ENCODE measurements around the gene EXOC2. TPM values are rescaled to one million over a fixed set of nuclear protein-coding genes. Genes with fewer than 3 reads are reported as not detected.

Gene EXOC2
- total RNA-seq, 1 donor from 2014 or later, result 40.8 TPM

- intact Hi-C loops (cut with micrococcal nuclease), result no loop called here
Observed at GRCh38 chr6:451847-452246, 241.1 kb downstream of the EXOC2 start.

DNA sequence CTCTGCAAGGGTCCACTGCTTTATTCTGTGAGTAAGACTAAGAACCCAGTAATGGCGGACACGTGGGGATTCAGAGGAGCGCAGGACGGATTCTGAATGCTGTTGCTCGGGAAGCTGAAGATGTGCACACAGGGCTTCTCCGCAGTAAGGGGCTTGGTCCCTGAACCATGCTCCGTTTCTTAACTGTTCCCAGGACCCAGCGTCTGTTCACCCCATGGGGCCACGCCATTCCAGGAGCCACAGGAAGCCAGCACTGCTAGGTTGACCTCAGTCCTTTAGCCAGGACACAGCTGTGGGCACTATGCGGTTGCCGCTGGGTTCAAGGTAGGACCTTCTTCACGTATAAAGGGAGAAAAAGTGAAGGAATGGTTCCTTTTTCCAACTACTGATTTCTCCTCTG, 241.6 kb downstream of the EXOC2 start:
- intact Hi-C loops (cut with micrococcal nuclease), result no loop called here

DNA sequence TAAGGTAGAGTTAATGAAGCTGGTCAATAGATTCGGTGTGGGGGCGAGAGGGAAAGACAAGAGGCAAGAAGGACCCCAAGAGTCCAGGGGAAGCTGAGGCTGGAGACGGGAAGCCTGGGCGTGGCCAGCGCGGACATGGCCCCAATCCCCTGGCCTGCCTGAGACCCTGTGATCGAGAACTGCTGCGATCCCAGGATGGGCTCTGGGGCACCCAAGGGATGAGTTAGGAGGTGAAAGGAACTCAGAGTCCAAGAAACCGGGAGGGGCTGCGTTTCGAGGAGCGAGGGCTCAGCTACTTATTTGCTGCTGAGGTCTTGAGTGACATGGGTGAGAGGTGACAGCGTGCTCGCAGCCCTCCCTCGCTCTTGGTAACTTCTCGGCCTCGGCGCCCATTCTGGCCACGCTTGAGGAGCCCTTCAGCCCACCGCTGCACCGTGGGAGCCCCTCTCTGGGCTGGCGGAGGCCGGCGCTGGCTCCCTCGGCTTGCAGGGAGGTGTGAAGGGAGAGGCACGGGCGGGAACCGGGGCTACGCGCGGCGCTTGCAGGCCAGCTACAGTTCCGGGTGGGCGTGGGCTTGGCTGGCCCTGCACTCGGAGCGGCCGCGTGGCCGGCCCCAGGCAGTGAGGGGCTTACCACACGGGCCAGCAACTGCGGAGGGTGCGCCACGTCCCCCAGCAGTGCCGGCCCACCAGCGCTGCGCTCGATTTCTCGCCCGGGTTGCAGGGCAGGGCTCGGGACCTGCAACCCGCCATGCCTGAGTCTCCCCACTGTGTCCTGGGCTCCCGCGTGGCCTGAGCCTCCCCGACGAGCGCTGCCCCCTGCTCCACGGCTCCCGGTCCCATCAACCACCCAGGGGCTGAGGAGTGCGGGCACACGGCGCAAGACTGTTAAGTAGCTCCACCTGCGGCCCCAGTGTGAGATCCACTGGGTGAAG, 243.2 kb downstream of the EXOC2 start:
- intact Hi-C loops (cut with micrococcal nuclease), result loop anchor here (5.0 kb wide), 1 partner anchor 212 kb away; no protein-coding TSS in a partner anchor

- intact Hi-C loops (cut with micrococcal nuclease), result loop anchor here (5.0 kb wide), 1 partner anchor 212 kb away; no protein-coding TSS in a partner anchor
Observed at GRCh38 chr6:449057-449430, 243.9 kb downstream of the EXOC2 start.

GRCh38 chr6:448296-449056, 244.5 kb downstream of the EXOC2 start:
- intact Hi-C loops (cut with micrococcal nuclease), result loop anchor here (5.0 kb wide), 1 partner anchor 211 kb away; no protein-coding TSS in a partner anchor

DNA sequence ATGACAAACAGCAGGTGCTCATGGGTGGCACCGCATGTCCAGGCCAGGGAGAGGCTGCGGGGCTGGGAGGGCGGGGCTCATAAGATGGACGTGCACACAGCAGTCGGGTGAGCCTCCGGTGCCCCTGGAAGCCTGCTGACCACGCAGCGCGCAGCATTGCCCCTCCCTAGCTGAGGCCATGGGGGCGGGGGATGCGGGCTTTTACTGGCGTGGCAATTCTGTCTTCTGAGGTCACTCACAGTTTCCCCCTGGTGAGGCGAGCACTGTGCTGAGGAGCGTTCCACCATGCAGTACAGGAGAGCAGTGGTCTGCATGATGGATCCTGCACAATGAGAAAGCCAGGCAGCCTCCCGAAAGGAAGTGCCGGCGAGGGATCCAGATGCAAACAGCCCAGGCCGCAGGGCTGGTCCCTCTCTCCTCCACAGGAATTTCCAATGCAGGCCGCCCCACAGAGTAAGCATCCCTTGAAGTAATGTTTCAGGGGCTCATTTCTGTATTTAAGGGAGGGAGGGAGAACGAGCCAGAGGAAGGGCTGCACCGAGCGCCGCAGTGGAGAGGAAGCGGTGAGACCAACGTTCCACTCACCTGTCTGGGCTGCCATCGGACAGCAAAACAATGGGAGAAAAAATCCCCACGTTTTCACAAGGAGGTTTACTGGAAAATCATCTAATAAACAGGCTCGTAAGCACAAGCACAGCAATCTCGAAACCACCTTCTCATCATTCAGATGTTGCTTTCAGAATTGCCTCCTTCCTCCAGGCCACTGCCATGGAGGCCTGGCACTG, 245.4 kb downstream of the EXOC2 start:
- intact Hi-C loops (cut with micrococcal nuclease), result loop anchor here (1.0 to 5.0 kb wide), 6 partner anchors 27 to 263 kb away; no protein-coding TSS in a partner anchor

DNA sequence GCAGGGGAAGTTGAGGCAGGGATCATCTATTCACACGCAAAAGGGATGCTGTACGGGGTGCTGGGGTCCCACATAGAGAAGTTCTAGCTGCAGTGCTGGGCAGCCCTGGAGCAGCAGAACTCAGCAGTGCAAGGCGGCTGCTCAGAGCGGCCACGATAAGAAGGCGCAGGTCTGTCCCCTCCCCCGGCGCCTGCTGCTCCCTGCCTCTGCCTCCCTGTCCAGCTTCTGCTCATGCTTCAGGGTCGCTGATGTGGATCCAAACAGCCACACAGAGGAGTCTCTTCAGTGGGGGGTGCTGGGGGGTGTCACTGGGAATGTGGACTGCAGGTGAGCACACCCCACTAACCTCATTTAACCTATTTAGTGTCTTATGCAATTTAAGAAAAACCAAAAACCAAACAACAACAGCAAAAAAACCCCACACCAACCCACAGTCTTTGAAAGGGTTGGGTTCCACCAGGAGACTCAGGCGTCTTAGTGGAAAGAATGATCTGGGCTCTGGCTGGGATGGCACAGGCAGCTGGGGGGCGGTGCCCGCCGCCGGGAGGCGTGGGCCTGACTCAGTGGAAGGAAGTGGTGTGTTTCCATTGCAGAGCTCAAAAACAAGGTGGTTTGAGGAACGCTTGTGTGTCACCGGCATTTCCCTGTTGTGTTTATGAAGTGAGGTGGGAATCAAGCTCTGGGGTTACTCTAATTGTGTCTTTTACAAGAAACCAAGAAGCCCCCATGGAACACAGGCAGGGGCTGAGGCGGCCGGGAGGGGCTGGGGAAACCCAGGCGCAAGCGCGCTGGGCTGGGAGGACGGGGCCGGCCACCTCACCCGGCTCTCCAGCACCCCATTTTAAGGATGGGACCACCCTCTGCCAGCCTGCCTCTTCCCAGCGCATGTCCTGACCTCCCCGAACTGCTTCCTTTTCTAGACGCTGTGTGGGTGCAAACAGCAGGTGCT, 246.2 kb downstream of the EXOC2 start:
- intact Hi-C loops (cut with micrococcal nuclease), result loop anchor here (1.0 to 5.0 kb wide), 9 partner anchors 14 to 264 kb away; no protein-coding TSS in a partner anchor

- intact Hi-C loops (cut with micrococcal nuclease), result loop anchor here (1.0 to 5.0 kb wide), 6 partner anchors 13 to 265 kb away; no protein-coding TSS in a partner anchor
Observed at GRCh38 chr6:445571-446417, 247.1 kb downstream of the EXOC2 start.

DNA sequence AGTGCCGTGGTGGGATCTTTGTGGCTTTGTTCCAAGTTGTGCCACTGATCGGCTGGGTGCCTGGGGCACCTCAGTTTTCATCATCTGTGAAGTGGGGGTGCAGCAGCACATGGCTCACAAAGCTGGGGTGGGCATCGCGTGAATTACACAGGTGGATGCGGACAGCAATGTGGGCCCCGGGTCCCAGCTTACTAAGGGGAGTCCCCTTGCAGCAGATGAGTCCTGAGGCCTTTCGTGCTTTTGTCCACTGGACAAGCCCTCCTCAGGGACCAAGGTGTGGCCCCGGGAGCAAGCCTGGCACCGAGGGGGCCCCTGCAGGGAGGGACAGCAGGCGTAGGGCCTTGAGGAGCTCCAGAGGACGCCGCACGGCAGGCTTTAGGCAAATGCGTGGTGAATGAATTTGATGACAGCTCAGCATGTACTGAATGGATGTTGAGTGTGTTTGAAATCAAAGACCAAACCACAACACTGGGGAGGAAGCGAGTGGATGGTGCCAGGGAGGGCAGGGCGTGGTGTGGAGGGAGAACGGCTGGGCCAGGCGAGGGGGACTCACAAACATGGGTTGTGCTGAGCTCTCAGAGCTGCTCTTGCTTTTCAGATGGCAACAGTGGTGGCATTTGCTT, 248.2 kb downstream of the EXOC2 start:
- intact Hi-C loops (cut with micrococcal nuclease), result loop anchor here (1.0 to 5.0 kb wide), 2 partner anchors 40 to 207 kb away; no protein-coding TSS in a partner anchor

GRCh38 chr6:443621-444159, 249.2 kb downstream of the EXOC2 start:
- intact Hi-C loops (cut with micrococcal nuclease), result no loop called here

DNA sequence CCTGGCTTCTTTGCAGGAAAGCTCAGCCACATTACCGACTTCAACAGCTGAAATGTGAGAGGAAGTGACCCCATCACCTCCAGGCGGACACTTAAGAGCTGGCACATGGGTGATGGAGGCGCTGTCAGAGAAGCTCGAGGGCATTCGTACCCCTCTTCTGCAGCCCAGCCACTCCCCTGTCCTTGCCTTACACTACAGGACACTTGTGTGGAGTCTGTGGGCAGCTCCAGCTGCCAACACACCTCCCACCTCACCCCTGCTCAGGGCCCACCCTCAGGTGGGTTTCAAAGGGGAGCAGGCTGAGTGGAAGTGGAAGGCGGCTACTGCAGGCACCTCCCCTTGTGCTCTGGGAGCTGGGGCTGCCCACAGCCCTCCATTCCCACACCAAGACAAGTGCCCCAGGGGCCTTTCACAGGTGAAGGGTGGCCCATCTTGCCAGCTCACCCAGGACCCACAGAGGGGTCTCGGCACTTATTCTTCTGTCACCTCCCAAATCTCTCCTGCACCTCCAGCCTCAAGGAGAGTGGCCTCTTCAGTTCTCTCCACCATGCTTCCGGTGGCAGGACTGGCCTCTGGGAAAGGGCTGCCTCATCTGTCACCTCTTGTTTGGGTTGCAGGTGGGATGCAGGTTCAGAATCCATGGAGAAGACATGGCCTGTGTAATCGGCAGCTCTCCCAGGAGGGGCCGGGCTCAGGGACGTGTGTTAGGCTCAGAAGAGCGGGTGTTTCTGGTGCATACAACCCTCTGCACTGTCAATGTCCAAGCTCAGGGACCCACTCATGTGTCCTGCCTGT, 251.6 kb downstream of the EXOC2 start:
- intact Hi-C loops (cut with micrococcal nuclease), result no loop called here

- intact Hi-C loops (cut with micrococcal nuclease), result no loop called here
Observed at GRCh38 chr6:439641-440167, 253.2 kb downstream of the EXOC2 start.

- intact Hi-C loops (cut with micrococcal nuclease), result no loop called here
Observed at GRCh38 chr6:438634-439170, 254.2 kb downstream of the EXOC2 start.

GRCh38 chr6:437037-437392, 255.9 kb downstream of the EXOC2 start:
- intact Hi-C loops (cut with micrococcal nuclease), result no loop called here

- intact Hi-C loops (cut with micrococcal nuclease), result no loop called here
Observed at GRCh38 chr6:436308-437036, 256.5 kb downstream of the EXOC2 start.

All from T-helper 1 cell treated with Interleukin-12 subunit alpha and Interleukin-12 subunit beta and Interleukin-4 antibody, amounts not matched to agents 30 ng/mL and 1 ng/mL, for 36 hours (primary cell).